ENCODE measurements around the gene HYDIN. TPM values are rescaled to one million over a fixed set of nuclear protein-coding genes. Genes with fewer than 3 reads are reported as not detected.
A peak's percentile ranks its signal among the peaks of the same experiment; 100 is the strongest.
"Not testable (repeated sequence)": the region's sequence is repeated elsewhere in the genome, so short reads cannot be mapped to it uniquely, and the experiment has no call there.

Gene HYDIN
- total and polyA plus RNA-seq, 3 experiments from 2014 or later, result not detected

GRCh38 chr16:71188956-71189712 lies 41.4 kb downstream of the HYDIN start:
- ChIA-PET CTCF (interaction anchor here (1.4 kb wide), 1 partner anchor 10 kb away, joined by 4 read pairs; no protein-coding TSS in a partner anchor), POLR2A (no interaction called here)
- H3K27me3 ChIP-seq (ENCODE audit: insufficient read depth, low read length, poor library complexity, severe bottlenecking), result no peaks in the 10 kb centered on the region
- no peak for DNase-seq
- Mint-ChIP-seq H3K4me3 (no peak overlapping the region), H3K27ac (peak overlapping the region in 1 of 8 donors; percentile 18), H3K36me3 (no peaks in the 10 kb centered on the region), H3K4me1 (no peaks in the 10 kb centered on the region), H3K9me3 (no peaks in the 10 kb centered on the region), H3K27me3 (peaks cover 1 to 17% of the 10 kb centered on the region in 2 donors)
- no peak overlapping the region for H3K27ac ChIP-seq (ENCODE audit: low read depth, low read length)
- H3K9me3 ChIP-seq (ENCODE audit: low read length), result no peaks in the 10 kb centered on the region
- no peak overlapping the region for H3K4me3 ChIP-seq (ENCODE audit: low read length)
- H3K36me3 ChIP-seq (ENCODE audit: insufficient read depth, low read length), result no peaks in the 10 kb centered on the region
- no peaks in the 10 kb centered on the region for H3K4me1 ChIP-seq (ENCODE audit: insufficient read depth, low read length)

DNA sequence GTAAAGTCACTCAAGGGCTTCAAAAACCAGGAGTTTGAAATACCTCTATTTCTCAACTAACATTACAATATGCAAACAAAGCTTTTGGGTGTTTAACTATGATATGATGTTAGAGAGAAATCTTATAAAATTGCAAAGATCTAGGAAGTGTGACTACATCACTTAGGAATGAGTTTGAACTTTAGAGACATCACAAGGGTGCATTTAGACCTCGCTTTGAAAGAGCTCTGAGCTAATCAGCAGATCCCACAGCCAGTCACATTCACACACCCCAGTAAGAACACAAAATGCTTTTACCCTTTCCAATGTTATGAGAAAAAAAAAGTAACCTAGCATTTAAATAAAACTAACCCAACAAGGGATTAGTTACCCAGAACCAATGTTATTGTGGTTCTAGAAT lies 45.2 kb downstream of the HYDIN start:
- Mint-ChIP-seq H3K36me3 (no peaks in the 10 kb centered on the region), H3K4me3 (no peak overlapping the region), H3K4me1 (peaks cover 0 to 2% (median 2%) of the 10 kb centered on the region in 3 donors), H3K9me3 (peaks cover 0 to 8% (median 2%) of the 10 kb centered on the region in 5 donors), H3K27ac (no peak overlapping the region), H3K27me3 (peaks cover 8 to 18% of the 10 kb centered on the region in 2 donors)
- DNase-seq, result no peak
- Histone ChIP-seq H3K4me3 (ENCODE audit: low read length) (no peak overlapping the region), H3K4me1 (ENCODE audit: insufficient read depth, low read length) (no peaks in the 10 kb centered on the region), H3K36me3 (ENCODE audit: insufficient read depth, low read length) (no peaks in the 10 kb centered on the region), H3K27me3 (ENCODE audit: insufficient read depth, low read length, poor library complexity, severe bottlenecking) (no peaks in the 10 kb centered on the region), H3K9me3 (ENCODE audit: low read length) (no peaks in the 10 kb centered on the region), H3K27ac (ENCODE audit: low read depth, low read length) (no peak overlapping the region)
- ChIA-PET CTCF (no interaction called here), POLR2A (no interaction called here)

- Histone ChIP-seq H3K9me3 (ENCODE audit: low read length) (no peaks in the 10 kb centered on the region), H3K36me3 (ENCODE audit: insufficient read depth, low read length) (no peaks in the 10 kb centered on the region), H3K27me3 (ENCODE audit: insufficient read depth, low read length, poor library complexity, severe bottlenecking) (no peaks in the 10 kb centered on the region), H3K4me3 (ENCODE audit: low read length) (no peak overlapping the region), H3K27ac (ENCODE audit: low read depth, low read length) (no peak overlapping the region), H3K4me1 (ENCODE audit: insufficient read depth, low read length) (no peaks in the 10 kb centered on the region)
- Mint-ChIP-seq H3K4me3 (no peak overlapping the region), H3K9me3 (peaks cover 0 to 8% (median 2%) of the 10 kb centered on the region in 5 donors), H3K27me3 (peaks cover 12 to 36% of the 10 kb centered on the region in 2 donors), H3K27ac (no peak overlapping the region), H3K36me3 (no peaks in the 10 kb centered on the region), H3K4me1 (peaks cover 0 to 5% (median 4%) of the 10 kb centered on the region in 3 donors)
- DNase-seq, result no peak
- CTCF ChIA-PET, result no interaction called here
- POLR2A ChIA-PET, result no interaction called here
Observed at GRCh38 chr16:71179569-71179968, 51.0 kb downstream of the HYDIN start.

DNA sequence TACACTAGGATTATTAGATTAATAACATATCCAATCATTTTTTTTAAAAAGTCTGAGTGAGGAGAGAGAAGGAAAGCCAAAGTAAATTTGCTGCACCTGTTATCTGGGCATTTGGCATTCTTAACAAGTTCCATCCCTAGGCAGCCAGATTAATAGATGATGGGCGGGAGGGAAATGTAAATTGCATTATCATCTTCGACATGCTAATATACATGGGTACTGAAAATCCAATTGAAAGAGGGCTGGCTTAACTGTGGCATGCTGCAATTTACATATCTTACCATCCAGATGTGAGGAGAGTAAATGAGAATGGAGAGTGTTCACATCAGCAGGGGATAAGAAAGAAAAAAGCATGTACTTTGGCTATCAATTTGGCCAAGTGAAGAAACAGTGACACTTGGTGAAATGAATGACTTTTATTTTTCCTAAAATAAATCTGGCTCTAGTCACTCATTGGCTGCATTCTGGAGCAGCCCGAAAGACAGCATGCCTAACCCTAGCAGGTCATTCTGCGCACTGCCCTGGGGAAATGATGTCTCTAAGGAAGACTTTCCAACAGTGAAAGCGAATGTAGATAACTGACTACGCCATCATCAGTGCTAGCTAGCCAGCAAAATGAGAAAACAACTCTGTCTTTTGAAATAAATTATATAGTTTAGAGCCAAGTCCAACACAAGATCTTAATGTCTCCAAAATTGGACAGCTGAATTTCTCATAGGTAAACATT lies 57.9 kb downstream of the HYDIN start:
- ChIA-PET POLR2A (no interaction called here), CTCF (no interaction called here)
- Mint-ChIP-seq H3K9me3 (peaks cover 0 to 1% (median 0%) of the 10 kb centered on the region in 5 donors), H3K27me3 (peaks cover 11 to 26% of the 10 kb centered on the region in 2 donors), H3K4me1 (no peaks in the 10 kb centered on the region), H3K27ac (no peak overlapping the region), H3K4me3 (no peak overlapping the region), H3K36me3 (no peaks in the 10 kb centered on the region)
- Histone ChIP-seq H3K9me3 (ENCODE audit: low read length) (no peaks in the 10 kb centered on the region), H3K36me3 (ENCODE audit: insufficient read depth, low read length) (no peaks in the 10 kb centered on the region), H3K4me3 (ENCODE audit: low read length) (no peak overlapping the region), H3K27me3 (ENCODE audit: insufficient read depth, low read length, poor library complexity, severe bottlenecking) (no peaks in the 10 kb centered on the region), H3K4me1 (ENCODE audit: insufficient read depth, low read length) (no peaks in the 10 kb centered on the region), H3K27ac (ENCODE audit: low read depth, low read length) (no peak overlapping the region)
- DNase-seq, result no peak

GRCh38 chr16:71161007-71161406 lies 69.5 kb downstream of the HYDIN start:
- H3K27ac Mint-ChIP-seq; H3K9me3 ChIP-seq (ENCODE audit: low read length); H3K27me3 ChIP-seq (ENCODE audit: insufficient read depth, low read length, poor library complexity, severe bottlenecking); H3K4me3 Mint-ChIP-seq; H3K4me1 ChIP-seq (ENCODE audit: insufficient read depth, low read length); CTCF ChIA-PET; H3K9me3 Mint-ChIP-seq; H3K4me1 Mint-ChIP-seq; H3K36me3 ChIP-seq (ENCODE audit: insufficient read depth, low read length); DNase-seq; H3K36me3 Mint-ChIP-seq; POLR2A ChIA-PET; H3K27me3 Mint-ChIP-seq; H3K4me3 ChIP-seq (ENCODE audit: low read length); H3K27ac ChIP-seq (ENCODE audit: low read depth, low read length): not testable (repeated sequence)

DNA sequence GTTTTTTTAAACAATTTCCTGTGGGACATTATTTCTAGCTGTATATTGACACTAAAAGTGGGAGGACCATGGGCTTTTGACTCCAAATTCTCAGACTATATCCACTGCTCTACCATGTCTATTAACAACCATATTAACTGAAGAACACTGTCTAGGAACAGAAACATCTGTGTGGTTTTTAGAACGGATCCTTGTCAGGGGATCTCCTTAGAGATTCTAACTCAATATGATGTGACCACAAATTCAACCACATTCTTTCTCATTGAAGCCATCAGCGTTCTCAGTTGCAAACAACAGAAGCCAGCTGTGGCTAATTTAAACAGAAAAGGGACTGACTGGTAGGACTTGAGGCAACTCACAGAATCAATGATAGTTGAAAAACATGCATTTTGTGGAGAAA lies 73.2 kb downstream of the HYDIN start:
- H3K36me3 ChIP-seq (ENCODE audit: insufficient read depth, low read length); H3K36me3 Mint-ChIP-seq; H3K27me3 Mint-ChIP-seq; POLR2A ChIA-PET; DNase-seq; H3K4me1 ChIP-seq (ENCODE audit: insufficient read depth, low read length); H3K27ac ChIP-seq (ENCODE audit: low read depth, low read length); H3K9me3 Mint-ChIP-seq; H3K27ac Mint-ChIP-seq; H3K9me3 ChIP-seq (ENCODE audit: low read length); CTCF ChIA-PET; H3K4me3 Mint-ChIP-seq; H3K4me3 ChIP-seq (ENCODE audit: low read length); H3K27me3 ChIP-seq (ENCODE audit: insufficient read depth, low read length, poor library complexity, severe bottlenecking); H3K4me1 Mint-ChIP-seq: not testable (repeated sequence)

DNA sequence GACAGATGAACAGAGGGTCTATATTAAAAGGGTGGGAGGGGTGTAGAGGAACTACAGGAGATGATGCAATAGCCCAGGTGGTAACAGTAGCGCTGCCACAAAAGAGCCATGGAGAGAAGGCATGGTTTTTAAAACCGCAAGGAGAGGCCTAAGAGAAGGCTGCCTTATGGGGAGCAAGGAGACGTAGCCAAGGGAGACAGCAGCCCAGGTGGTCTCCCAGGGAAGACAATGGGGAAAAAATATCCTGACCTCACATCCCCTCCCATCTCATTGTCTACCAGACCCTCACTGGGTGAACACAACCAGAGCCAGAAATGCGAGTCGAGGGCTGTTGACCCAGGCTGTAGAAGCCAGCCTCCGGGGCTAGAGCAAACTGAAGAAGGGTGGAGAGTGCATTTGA lies 77.2 kb downstream of the HYDIN start:
- H3K36me3 ChIP-seq (ENCODE audit: insufficient read depth, low read length); POLR2A ChIA-PET; CTCF ChIA-PET; H3K27me3 Mint-ChIP-seq; DNase-seq; H3K27ac Mint-ChIP-seq; H3K27me3 ChIP-seq (ENCODE audit: insufficient read depth, low read length, poor library complexity, severe bottlenecking); H3K4me3 Mint-ChIP-seq; H3K9me3 ChIP-seq (ENCODE audit: low read length); H3K4me1 ChIP-seq (ENCODE audit: insufficient read depth, low read length); H3K4me3 ChIP-seq (ENCODE audit: low read length); H3K4me1 Mint-ChIP-seq; H3K36me3 Mint-ChIP-seq; H3K27ac ChIP-seq (ENCODE audit: low read depth, low read length); H3K9me3 Mint-ChIP-seq: not testable (repeated sequence)

DNA sequence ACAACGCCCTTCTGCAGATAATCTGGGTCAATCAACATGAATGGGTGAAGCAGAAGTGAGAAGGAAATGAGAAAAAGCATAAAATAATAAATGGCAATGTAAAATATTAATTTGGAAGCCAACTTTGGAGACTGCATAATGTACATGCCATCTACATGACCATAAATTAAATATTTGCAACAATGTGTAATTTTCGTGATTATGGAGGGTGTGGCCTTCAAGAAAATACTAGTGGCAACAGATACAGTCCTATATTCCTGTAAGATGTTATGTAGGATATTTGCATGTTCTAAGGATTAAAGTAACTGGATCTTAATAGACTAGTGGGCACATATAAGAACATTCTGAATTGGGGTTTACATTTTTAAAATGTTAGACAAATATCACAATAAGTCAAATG lies 78.9 kb downstream of the HYDIN start:
- H3K4me3 ChIP-seq (ENCODE audit: low read length); H3K4me1 ChIP-seq (ENCODE audit: insufficient read depth, low read length); H3K27ac Mint-ChIP-seq; POLR2A ChIA-PET; H3K36me3 Mint-ChIP-seq; CTCF ChIA-PET; H3K4me1 Mint-ChIP-seq; H3K9me3 Mint-ChIP-seq; H3K27me3 ChIP-seq (ENCODE audit: insufficient read depth, low read length, poor library complexity, severe bottlenecking); H3K4me3 Mint-ChIP-seq; DNase-seq; H3K36me3 ChIP-seq (ENCODE audit: insufficient read depth, low read length); H3K27ac ChIP-seq (ENCODE audit: low read depth, low read length); H3K27me3 Mint-ChIP-seq; H3K9me3 ChIP-seq (ENCODE audit: low read length): not testable (repeated sequence)
